Stimulated activated CD4-positive, alpha-beta T cell treated with anti-CD3 and anti-CD28 coated beads, Interleukin-2, amount 100 ng/mL, for 4 hours (primary cell): ENCODE results near the gene NBAS.
"Not testable (repeated sequence)": the region's sequence is repeated elsewhere in the genome, so short reads cannot be mapped to it uniquely, and the experiment has no call there.

Experiments
- DNase-seq: peaks from one replicate; pipeline ENCODE4 v3.0.0-alpha.2; 2020; ENCODE audit warnings: low read depth

NBAS gene

DNA sequence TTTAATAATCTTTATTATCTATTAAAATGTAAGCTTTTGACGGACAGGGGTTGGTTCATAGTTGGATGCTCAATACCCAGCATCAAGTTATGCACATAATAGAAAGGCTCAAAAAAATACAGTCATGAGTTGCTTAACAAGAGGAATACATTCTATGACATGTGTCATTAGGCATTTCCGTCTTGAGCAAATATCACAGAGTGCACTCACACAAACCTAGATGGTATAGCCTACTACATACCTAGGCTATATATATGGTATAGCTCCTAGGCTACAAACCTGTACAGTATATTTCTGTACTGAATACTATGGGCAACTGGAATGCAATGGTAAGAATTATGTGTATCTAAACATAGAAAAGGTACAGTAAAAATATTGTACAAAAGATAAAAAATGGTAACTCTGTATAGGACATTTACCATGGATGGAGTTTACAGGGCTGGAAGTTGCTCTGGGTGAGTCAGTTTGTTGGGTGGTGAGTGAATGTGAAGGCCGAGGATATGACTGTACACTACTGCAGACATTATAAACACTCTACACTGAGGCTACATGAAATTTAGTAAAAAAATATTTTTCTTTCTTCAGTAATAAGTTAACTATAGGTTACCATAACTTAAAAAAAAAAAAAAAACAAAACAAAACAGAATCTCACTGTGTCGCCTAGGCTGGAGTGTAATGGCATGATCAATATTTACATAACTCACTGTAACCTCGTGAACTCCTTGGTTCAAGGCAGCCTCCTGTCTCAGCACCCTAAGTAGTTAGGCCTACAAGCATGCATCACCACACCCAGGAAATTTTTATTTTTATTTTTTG is 201.2 kb downstream of the NBAS start:
- DNase-seq = no peak

- no peak for DNase-seq
Measured at GRCh38 chr2:15357922-15358321, 203.2 kb downstream of the NBAS start.

- no peak for DNase-seq
Measured at GRCh38 chr2:15357186-15357585, 203.9 kb downstream of the NBAS start.

- DNase-seq = no peak
Measured at GRCh38 chr2:15355386-15355785, 205.7 kb downstream of the NBAS start.

DNA sequence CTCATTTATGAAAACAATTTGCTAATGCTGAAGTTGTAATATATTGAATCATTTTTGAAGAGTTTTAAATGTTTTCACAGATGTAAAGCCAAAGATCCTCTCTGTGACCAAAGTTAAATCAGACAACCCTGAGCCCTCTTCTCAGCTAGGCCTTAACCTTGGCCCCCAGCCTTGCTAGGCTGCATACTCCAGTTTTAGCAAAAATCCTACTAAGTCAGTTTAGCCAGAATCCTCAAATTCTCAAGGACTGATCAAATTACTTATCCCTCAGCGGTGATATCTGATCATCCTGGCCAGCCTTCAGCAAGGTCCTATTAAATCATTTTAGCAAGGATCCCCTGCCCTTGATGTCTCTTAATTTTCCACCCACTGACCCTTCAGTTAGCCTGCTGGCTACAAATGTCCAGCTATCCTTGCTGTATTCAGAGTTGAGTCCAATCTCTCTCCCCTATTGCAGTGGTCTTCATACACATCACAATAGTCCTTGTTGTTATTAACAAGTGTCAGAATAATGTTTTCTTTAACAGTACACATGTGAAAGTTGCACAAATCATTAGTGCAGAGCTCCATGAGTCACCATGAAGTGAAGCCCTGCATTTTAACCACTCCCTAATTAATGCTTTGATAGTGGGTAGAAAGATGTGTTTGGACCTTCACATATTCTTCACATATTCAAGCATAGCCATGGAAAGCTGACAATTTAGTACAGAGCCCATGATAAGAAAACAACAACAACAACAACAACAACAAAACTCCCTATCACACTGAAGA is 206.4 kb downstream of the NBAS start:
- no peak for DNase-seq

DNA sequence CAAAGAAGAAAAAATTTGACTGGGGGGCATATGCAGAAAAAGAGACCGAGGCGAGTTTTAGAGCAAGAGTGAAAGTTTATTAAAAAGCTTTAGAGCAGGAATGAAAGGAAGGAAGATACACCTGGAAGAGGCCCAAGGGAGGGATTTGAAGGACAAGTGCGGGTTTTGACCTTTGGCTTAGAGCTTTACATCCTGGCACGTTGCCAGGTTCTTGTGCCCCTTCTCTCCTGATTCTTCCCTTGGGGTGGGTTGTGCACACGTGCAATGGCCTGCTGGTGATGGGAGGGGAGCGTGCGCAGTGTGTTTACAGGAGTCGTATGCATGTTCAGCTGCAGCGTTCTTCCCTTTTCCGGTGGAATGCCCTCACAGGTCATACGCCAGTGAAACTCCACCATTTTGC is 208.8 kb downstream of the NBAS start:
- no peak for DNase-seq

DNA sequence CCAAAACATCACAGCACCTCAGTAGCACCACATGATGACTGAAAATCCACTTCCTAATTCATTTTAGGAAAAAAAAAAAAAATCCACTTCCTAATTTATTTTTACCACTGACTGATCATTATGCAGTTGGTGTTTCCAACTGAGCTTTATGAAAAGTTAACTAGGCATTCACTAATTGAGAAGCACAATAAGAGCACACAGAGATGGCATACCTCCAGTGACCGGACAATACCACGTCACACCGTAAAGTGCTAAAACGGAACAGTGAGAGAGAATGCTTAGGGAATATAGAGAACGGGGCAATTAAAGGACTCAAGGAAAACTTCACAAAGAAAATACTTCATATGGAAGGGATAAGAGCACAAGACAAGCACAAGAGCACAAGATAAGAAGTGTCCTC is 212.5 kb downstream of the NBAS start:
- no peak for DNase-seq

- DNase-seq = no peak
Measured at GRCh38 chr2:15348045-15348444, 213.1 kb downstream of the NBAS start.

- DNase-seq = no peak
Measured at GRCh38 chr2:15346624-15347023, 214.5 kb downstream of the NBAS start.

GRCh38 chr2:15337996-15338666 is 223.0 kb downstream of the NBAS start:
- no peak for DNase-seq

DNA sequence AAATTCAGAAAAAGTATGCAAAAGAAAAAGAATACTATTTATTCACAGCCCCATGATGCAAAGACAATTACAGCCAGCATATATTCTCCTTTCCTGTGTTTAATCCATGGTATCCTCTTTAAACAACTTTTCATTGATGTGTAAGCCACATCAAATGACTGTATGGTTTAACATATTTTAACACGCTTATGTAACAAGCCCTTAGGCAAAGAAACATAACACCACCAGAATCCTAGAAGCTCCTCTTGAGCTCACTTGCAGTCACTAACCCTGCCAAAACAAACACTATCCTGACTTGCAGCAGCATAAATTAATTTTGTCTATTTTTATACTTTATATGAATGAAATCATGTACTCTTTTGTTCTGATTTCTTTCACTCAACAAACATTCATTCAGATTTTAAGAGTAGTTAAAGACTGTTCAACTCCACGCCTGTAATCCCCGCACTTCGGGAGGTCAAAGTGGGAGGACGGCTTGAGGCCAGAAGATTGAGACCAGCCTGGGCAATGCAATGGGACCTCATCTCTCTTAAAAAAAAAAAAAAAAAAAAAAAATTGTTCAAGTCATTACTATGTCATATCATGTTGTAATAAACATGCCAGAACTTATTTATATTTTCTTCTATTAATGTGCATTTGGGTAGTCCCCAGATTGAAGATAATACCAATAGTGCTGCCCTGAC is 226.3 kb downstream of the NBAS start:
- no peak for DNase-seq

DNA sequence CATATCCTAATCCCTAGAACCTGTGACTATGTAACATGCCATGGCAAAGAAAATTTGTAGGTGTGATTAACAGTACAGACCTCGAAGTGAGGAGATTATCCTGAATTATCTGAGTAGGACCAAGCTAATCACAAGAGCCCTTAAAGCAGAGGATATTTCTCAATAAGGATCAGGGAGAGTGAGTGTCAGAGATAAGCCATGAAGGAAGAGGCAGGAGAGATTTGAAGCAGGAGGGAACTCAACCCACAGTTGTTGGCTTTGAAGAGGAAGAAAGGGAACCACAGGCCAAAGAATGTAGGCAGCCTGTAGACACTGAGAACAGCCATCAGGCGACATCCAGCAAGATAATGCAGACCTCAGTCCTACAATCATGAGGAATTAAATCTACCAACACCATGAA is 229.3 kb downstream of the NBAS start:
- no peak for DNase-seq

DNA sequence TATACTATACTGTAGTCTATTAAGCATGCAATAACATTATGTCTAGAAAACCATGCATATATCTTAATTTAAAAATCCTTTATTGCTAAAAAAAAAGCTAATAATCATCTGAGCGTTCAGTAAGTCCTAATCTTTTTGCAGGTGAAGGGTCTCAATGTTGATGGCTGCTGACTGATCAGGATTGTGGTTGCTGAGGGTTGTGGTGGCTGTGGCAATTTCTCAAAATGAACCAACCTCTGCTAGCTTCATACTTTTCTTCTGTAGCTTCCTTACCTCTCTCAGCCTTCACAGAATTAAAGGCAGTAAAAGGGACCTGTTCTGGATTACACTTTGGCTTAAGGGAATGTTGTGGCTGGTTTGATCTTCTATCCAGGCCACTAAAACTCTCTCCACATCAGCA is 235.8 kb downstream of the NBAS start:
- no peak for DNase-seq

DNA sequence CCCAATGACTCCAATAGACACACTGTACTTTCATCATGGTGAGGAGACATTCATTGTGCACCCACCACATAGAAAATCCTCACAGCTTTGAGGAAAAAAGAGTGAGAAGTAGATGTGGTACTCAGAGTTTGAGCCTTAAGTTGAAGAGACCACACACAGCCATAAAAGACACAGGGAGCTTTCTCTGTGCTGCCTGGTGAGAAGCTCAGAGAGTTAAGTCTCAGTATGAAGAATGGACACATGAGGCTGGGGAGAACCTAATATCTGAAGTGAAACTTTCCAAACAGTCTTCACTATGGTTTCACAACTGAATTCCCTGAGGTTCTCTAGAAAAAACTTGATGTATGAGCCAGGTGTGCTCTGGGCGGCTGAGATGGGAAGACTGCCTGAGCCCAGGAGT is 237.9 kb downstream of the NBAS start:
- DNase-seq = no peak

DNA sequence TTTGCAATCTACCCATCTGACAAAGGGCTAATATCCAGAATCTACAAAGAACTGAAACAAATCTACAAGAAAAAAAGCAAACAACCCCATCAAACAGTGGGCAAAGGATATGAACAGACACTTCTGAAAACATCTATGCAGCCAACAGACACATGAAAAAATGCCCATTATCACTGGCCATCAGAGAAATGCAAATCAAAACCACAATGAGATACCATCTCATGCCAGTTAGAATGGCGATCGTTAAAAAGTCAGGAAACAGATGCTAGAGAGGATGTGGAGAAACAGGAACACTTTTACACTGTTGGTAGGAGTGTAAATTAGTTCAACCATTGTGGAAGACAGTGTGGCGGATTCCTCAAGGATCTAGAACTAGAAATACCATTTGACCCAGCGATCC is 239.7 kb downstream of the NBAS start:
- DNase-seq = not testable (repeated sequence)

DNA sequence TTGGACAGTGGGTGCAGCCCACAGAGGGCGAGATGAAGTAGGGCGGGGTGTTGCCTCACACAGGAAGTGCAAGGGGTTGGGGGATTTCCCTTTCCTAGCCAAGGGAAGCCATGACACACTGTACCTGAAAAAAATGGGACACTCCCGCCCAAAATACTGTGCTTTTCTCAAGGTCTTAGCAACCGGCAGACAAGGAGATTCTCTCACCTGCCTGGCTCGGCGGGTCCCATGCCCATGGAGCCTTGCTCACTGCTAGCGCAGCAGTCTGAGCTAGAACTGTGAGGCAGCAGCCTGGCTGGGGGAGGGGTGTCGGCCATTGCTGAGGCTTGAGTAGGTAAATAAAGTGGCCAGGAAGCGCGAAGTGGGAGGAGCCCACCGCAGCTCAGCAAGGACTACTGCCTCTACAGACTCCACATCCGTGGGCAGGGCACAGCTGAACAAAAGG is 244.7 kb downstream of the NBAS start:
- DNase-seq = no peak

- DNase-seq = no peak
Measured at GRCh38 chr2:15315411-15315810, 245.7 kb downstream of the NBAS start.

GRCh38 chr2:15313657-15314056 is 247.5 kb downstream of the NBAS start:
- DNase-seq = no peak

DNA sequence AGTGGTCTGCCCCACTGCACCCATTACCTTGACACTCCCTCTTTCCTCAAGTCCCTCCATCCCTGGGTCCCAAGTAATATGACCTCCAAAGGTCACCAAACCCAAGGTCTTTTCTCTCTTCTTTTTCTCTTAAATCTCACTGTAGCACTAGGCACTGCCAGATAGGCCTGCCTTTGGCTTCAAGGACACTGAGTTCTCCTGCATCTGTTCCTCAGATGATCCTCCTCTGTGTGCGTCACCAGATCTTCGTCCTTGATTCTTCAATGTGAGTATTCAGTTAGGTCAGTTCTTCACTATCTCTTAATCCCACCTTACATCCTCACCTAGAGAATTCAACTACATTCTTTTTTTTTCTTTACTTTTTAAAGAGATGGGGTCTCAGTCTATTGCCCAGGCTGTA is 249.2 kb downstream of the NBAS start:
- no peak for DNase-seq

- no peak for DNase-seq
Measured at GRCh38 chr2:15311201-15311907, 249.8 kb downstream of the NBAS start.

DNA sequence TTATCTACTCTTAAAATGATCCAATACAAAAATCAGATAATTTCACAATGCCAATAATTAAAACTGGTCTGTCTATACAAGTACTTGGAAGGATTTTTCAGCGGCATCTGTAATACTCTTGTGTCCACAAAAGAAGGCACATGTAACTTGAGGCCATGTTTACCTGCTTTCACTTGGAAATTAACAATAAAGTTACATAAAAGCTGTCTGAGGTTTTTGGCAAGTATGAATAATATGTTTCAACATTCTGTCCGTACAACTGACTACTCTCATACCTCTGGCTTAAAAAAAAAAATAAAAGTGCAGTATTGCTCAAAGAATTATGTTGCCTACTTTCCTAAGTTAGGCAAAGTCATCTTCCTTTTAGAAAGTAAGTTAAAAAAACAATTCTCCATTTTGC is 253.6 kb downstream of the NBAS start:
- no peak for DNase-seq

- DNase-seq = no peak
Measured at GRCh38 chr2:15306706-15307105, 254.4 kb downstream of the NBAS start.
